Mesendoderm (in vitro differentiated cells): ENCODE measurements around the gene SHLD2. TPM values are rescaled to one million over a fixed set of nuclear protein-coding genes. Genes with fewer than 3 reads are reported as not detected.

ENCODE experiments used
- DNase-seq: peaks from one replicate; pipeline ENCODE4 v3.0.0; 2013
- H2AK5ac ChIP-seq: 2 replicates; pipeline ENCODE4 v1.6.1; 2013; ENCODE audit warnings: low read length, inconsistent platforms
- H2BK120ac ChIP-seq: 2 replicates; pipeline ENCODE4 v1.6.1; 2013; ENCODE audit warnings: low read depth, mild to moderate bottlenecking, low read length, moderate library complexity, mixed read lengths
- H2BK15ac ChIP-seq: replicated peaks from 2 replicates; pipeline ENCODE4 v1.6.1; 2013; ENCODE audit warnings: low read depth, mild to moderate bottlenecking, moderate library complexity
- H2BK5ac ChIP-seq: 2 replicates; pipeline ENCODE4 v1.6.1; 2013; ENCODE audit warnings: low read length, inconsistent platforms
- H3K18ac ChIP-seq: 2 replicates; pipeline ENCODE4 v1.6.1; 2013; ENCODE audit warnings: mild to moderate bottlenecking, low read length, mixed read lengths
- H3K23ac ChIP-seq: one replicate; pipeline ENCODE4 v1.6.1; 2013; ENCODE audit warnings: low read length
- H3K27ac ChIP-seq: 2 replicates; pipeline ENCODE4 v1.5.1; 2013; ENCODE audit warnings: low read depth, mild to moderate bottlenecking, inconsistent platforms, low read length, moderate library complexity
- H3K27me3 ChIP-seq: 2 replicates; pipeline ENCODE4 v1.6.1; 2013; ENCODE audit warnings: low read length, control low read depth, mild to moderate bottlenecking, inconsistent platforms; ENCODE audit not compliant: insufficient read depth, poor library complexity
- H3K36me3 ChIP-seq: 2 replicates; pipeline ENCODE4 v1.6.1; 2013; ENCODE audit warnings: low read length, inconsistent platforms; ENCODE audit not compliant: control insufficient read depth, insufficient read depth
- H3K4ac ChIP-seq: one replicate; pipeline ENCODE4 v1.6.1; 2013; ENCODE audit warnings: low read depth, mild to moderate bottlenecking, low read length, moderate library complexity
- H3K4me1 ChIP-seq: 2 replicates; pipeline ENCODE4 v1.6.1; 2013; ENCODE audit warnings: low read depth, low read length, inconsistent platforms; ENCODE audit not compliant: control insufficient read depth
- H3K4me2 ChIP-seq: 2 replicates; pipeline ENCODE4 v1.6.1; 2013; ENCODE audit warnings: low read length
- H3K4me3 ChIP-seq: 2 replicates; pipeline ENCODE4 v1.5.1; 2013; ENCODE audit warnings: mild to moderate bottlenecking, low read length
- H3K56ac ChIP-seq: one replicate; pipeline ENCODE4 v1.6.1; 2013; ENCODE audit warnings: low read length
- H3K79me1 ChIP-seq: 2 replicates; pipeline ENCODE4 v1.6.1; 2013; ENCODE audit warnings: low read length, inconsistent platforms
- H3K79me2 ChIP-seq: 2 replicates; pipeline ENCODE4 v1.6.1; 2013; ENCODE audit warnings: mild to moderate bottlenecking, low read length; ENCODE audit not compliant: control insufficient read depth, insufficient read depth
- H3K9ac ChIP-seq: 2 replicates; pipeline ENCODE4 v1.6.1; 2013; ENCODE audit warnings: low read length, inconsistent platforms
- H4K5ac ChIP-seq: one replicate; pipeline ENCODE4 v1.6.1; 2013; ENCODE audit warnings: low read length
- H4K8ac ChIP-seq: one replicate; pipeline ENCODE4 v1.6.1; 2013; ENCODE audit warnings: low read depth, mild to moderate bottlenecking, control low read depth, low read length, moderate library complexity
- WGBS: extraction: QIAGEN DNeasy Blood & Tissue Kit; methylation state at CpG from one replicate; pipeline ENCODE4 v1.1.7; 2013; ENCODE audit warnings: low lambda C conversion rate, missing lambda C conversion rate; ENCODE audit not compliant: insufficient coverage; ENCODE audit errors: extremely low coverage; 5-methylcytosine and 5-hydroxymethylcytosine counted together
- polyA plus RNA-seq, 2 experiments: library from polyadenylated mRNA; stranded (reverse); fragments of 200-250 nt; gene quantifications; one replicate each; pipeline ENCODE4 v1.2.3, GENCODE V29; 2013

The SHLD2 gene, protein sequence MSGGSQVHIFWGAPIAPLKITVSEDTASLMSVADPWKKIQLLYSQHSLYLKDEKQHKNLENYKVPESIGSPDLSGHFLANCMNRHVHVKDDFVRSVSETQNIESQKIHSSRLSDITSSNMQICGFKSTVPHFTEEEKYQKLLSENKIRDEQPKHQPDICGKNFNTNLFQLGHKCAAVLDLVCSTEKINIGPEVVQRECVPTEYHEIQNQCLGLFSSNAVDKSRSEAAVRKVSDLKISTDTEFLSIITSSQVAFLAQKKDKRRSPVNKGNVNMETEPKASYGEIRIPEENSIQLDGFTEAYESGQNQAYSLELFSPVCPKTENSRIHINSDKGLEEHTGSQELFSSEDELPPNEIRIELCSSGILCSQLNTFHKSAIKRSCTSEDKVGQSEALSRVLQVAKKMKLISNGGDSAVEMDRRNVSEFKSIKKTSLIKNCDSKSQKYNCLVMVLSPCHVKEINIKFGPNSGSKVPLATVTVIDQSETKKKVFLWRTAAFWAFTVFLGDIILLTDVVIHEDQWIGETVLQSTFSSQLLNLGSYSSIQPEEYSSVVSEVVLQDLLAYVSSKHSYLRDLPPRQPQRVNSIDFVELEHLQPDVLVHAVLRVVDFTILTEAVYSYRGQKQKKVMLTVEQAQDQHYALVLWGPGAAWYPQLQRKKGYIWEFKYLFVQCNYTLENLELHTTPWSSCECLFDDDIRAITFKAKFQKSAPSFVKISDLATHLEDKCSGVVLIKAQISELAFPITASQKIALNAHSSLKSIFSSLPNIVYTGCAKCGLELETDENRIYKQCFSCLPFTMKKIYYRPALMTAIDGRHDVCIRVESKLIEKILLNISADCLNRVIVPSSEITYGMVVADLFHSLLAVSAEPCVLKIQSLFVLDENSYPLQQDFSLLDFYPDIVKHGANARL
- 32.1 TPM for polyA plus RNA-seq (2013, experiment 1 of 2)
- polyA plus RNA-seq (2013, experiment 2 of 2): 31.4 TPM

DNA sequence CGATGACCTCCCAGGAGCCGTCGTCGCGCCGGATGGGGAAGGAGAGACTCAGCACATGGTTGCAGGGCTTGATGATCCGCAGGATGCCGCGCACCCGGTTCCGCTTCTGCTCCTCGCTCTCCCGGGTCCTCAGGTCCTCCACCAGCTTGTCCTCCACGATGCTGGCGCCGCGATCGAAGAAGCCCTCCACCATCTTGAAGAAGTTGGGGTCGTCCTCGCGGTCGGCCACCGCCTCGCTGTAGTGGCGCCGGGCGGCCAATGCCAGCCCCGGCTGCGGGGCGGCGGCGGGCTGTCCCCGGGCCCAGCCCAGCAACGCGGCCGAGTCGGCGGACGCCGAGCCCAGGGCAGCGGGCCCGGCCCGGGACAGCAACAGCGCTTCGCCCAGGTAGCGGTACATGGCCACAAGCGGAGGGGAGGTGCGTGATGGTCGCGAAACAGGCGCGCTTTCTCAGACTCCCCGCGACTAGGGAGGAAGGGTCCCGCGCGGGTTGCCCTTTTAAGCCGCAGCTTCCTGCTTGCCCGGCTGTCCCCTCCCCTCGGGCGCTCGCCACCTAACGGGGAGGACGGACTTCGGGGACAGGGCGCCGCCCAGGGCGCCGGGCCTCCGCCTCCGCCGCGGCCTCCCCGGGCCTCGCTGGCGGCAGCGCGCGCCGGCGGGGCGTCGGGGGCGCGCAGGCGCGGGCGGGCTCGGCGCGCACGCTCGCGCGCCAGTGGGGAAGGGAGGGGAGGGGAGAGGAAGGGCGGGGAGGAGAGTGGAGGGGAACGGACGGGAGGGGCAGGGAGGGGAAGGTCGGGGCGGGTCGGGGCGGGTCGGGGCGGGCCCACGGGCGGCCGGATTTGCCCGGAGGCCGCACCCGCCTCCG, at the start of gene SHLD2, which contains the start of gene GLUD1:
SHLD2 (plus strand) TSS at position 834 of the 863 bp plus-strand sequence. CDS start 56,149 bp downstream, outside the sequence.
GLUD1 (minus strand) TSS at position 471 of the 863 bp plus-strand sequence; CDS start at position 397, 74 bp downstream.
- H3K4me2 ChIP-seq: peak within 1 kb of the TSS; percentile 93
- WGBS: no CpG with 5 or more reads among the region's 111 CpGs
- peak within 1 kb of the TSS; percentile 97 for H3K23ac ChIP-seq
- H3K56ac ChIP-seq: peak within 1 kb of the TSS; percentile 98
- H3K9ac ChIP-seq: peak within 1 kb of the TSS; percentile 92
- DNase-seq: peak; percentile 98
- H3K36me3 ChIP-seq: no peaks in the 10 kb centered on the region
- H2AK5ac ChIP-seq: peak within 1 kb of the TSS; percentile 6
- no peak within 1 kb of the TSS for H4K5ac ChIP-seq
- peak within 1 kb of the TSS; percentile 78 for H3K4ac ChIP-seq
- no peak within 1 kb of the TSS for H2BK15ac ChIP-seq
- H2BK5ac ChIP-seq: peak within 1 kb of the TSS; percentile 57
- peaks cover 27% of the 10 kb centered on the region for H3K79me2 ChIP-seq
- H3K18ac ChIP-seq: peak within 1 kb of the TSS; percentile 90
- H4K8ac ChIP-seq: no peak within 1 kb of the TSS
- peak within 1 kb of the TSS; percentile 88 for H3K27ac ChIP-seq
- no peak within 1 kb of the TSS for H2BK120ac ChIP-seq
- H3K27me3 ChIP-seq: no peaks in the 10 kb centered on the region
- no peaks in the 10 kb centered on the region for H3K4me1 ChIP-seq
- H3K79me1 ChIP-seq: peaks cover 6% of the 10 kb centered on the region
- H3K4me3 ChIP-seq: peak within 1 kb of the TSS; percentile 88

DNA sequence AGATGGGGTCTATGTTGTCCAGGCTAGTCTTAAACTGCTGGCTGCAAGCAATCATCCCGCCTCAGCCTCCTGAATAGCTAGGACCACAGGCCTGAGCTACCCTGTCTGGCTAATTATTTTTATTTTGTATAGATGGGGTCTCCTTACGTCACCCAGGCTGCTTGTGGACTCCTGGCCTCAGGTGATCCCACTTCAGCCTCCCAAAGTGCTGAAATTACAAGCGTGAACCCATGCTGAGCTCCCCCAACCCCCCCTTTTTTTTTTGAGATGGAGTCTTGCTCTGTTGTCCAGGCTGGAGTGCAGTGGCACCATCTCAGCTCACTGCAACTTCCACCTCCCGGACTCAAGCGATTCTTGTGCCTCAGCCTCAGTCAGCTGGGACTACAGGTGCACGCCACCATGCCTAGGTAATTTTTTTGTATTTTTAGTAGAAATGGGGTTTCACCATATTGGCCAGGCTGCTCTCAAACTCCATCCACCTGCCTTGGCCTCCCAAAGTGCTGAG, 49.5 kb upstream of the SHLD2 start:
- no peak overlapping the region for H3K4ac ChIP-seq
- H2AK5ac ChIP-seq: no peak overlapping the region
- H3K27ac ChIP-seq: no peak overlapping the region
- no peak overlapping the region for H2BK120ac ChIP-seq
- no peak for DNase-seq
- no peak overlapping the region for H4K8ac ChIP-seq
- H3K36me3 ChIP-seq: no peaks in the 10 kb centered on the region
- H3K79me1 ChIP-seq: no peaks in the 10 kb centered on the region
- H3K23ac ChIP-seq: no peak overlapping the region
- WGBS: no CpG with 5 or more reads among the region's 6 CpGs
- no peak overlapping the region for H2BK15ac ChIP-seq
- H3K4me1 ChIP-seq: no peaks in the 10 kb centered on the region
- no peaks in the 10 kb centered on the region for H3K27me3 ChIP-seq
- H3K18ac ChIP-seq: no peak overlapping the region
- H3K9ac ChIP-seq: no peak overlapping the region
- no peak overlapping the region for H2BK5ac ChIP-seq
- no peak overlapping the region for H3K4me2 ChIP-seq
- H3K56ac ChIP-seq: no peak overlapping the region
- no peaks in the 10 kb centered on the region for H3K79me2 ChIP-seq
- H4K5ac ChIP-seq: no peak overlapping the region
- H3K4me3 ChIP-seq: no peak overlapping the region

GRCh38 chr10:87053111-87053510, 41.9 kb upstream of the SHLD2 start:
- H3K4me3 ChIP-seq: no peak overlapping the region
- WGBS: no CpG with 5 or more reads among the region's 3 CpGs
- no peak overlapping the region for H2AK5ac ChIP-seq
- no peak overlapping the region for H3K9ac ChIP-seq
- H3K23ac ChIP-seq: no peak overlapping the region
- H2BK5ac ChIP-seq: no peak overlapping the region
- no peak overlapping the region for H3K4me2 ChIP-seq
- H3K56ac ChIP-seq: no peak overlapping the region
- H3K18ac ChIP-seq: no peak overlapping the region
- no peak for DNase-seq
- no peak overlapping the region for H3K4ac ChIP-seq
- no peak overlapping the region for H2BK15ac ChIP-seq
- no peak overlapping the region for H2BK120ac ChIP-seq
- no peak overlapping the region for H4K5ac ChIP-seq
- H3K79me1 ChIP-seq: no peaks in the 10 kb centered on the region
- peaks cover 7% of the 10 kb centered on the region for H3K4me1 ChIP-seq
- H3K36me3 ChIP-seq: no peaks in the 10 kb centered on the region
- no peak overlapping the region for H4K8ac ChIP-seq
- no peaks in the 10 kb centered on the region for H3K27me3 ChIP-seq
- no peak overlapping the region for H3K27ac ChIP-seq
- no peaks in the 10 kb centered on the region for H3K79me2 ChIP-seq

DNA sequence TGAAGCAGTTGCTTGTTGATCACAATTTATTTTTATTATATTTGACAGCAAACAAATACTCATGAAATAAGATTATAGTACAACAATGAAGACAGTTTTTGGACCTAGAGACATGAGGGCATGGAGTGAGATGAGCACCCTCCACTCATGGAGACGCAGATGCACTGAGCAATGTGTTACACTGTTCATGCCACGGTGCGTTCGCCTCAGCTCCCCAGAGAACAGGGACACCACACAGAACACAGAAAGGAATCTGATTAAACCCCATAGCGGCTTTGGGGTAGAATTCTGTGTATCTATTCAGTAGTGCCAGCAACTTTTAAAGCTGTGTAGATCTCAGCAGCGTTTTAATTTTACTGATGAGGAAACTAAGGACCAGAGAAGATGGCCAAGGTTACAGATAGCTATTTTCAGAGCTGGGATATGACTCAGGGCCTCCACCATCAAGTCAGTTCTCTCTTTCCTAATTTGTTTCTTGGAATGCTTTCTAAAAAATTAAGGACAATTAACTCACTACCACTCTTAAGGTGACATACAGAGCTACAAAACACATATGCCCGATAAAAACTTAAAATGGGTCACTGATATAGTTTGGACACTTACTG, 41.3 kb upstream of the SHLD2 start:
- Histone ChIP-seq H3K27ac (no peak overlapping the region), H3K9ac (no peak overlapping the region), H4K8ac (no peak overlapping the region), H3K36me3 (no peaks in the 10 kb centered on the region), H3K4me1 (peaks cover 7% of the 10 kb centered on the region), H3K79me1 (no peaks in the 10 kb centered on the region), H3K4me3 (no peak overlapping the region), H2BK5ac (no peak overlapping the region), H3K79me2 (no peaks in the 10 kb centered on the region), H2BK15ac (peak overlapping the region; percentile 28), H3K56ac (no peak overlapping the region), H2AK5ac (no peak overlapping the region), H3K4me2 (no peak overlapping the region), H2BK120ac (no peak overlapping the region), H4K5ac (no peak overlapping the region), H3K23ac (no peak overlapping the region), H3K27me3 (no peaks in the 10 kb centered on the region), H3K18ac (no peak overlapping the region), H3K4ac (no peak overlapping the region)
- no peak for DNase-seq
- WGBS: no CpG with 5 or more reads among the region's 7 CpGs
